Measurements from ENCODE around the gene IFNL1.
"Not testable (repeated sequence)": the region's sequence is repeated elsewhere in the genome, so short reads cannot be mapped to it uniquely, and the experiment has no call there.

IFNL1 gene

GRCh38 chr19:39270036-39270871, 26.0 kb upstream of the IFNL1 start:
- DNase-seq (ENCODE audit: low read depth): no peak

GRCh38 chr19:39273859-39274258, 22.3 kb upstream of the IFNL1 start:
- not testable (repeated sequence) for DNase-seq (ENCODE audit: low read depth)

GRCh38 chr19:39275578-39275977, 20.6 kb upstream of the IFNL1 start:
- DNase-seq (ENCODE audit: low read depth): no peak

GRCh38 chr19:39276740-39277139, 19.5 kb upstream of the IFNL1 start:
- DNase-seq (ENCODE audit: low read depth): no peak

GRCh38 chr19:39277598-39277997, 18.6 kb upstream of the IFNL1 start:
- DNase-seq (ENCODE audit: low read depth): no peak

GRCh38 chr19:39282021-39282420, 14.2 kb upstream of the IFNL1 start:
- DNase-seq (ENCODE audit: low read depth): no peak

- DNase-seq (ENCODE audit: low read depth): no peak
Measured at GRCh38 chr19:39284032-39284431, 12.2 kb upstream of the IFNL1 start.

GRCh38 chr19:39293394-39293793, 2.8 kb upstream of the IFNL1 start:
- no peak for DNase-seq (ENCODE audit: low read depth)

GRCh38 chr19:39296906-39297305, 699 bp downstream of the IFNL1 start:
- DNase-seq (ENCODE audit: low read depth): no peak

GRCh38 chr19:39297931-39298634, 1.9 kb downstream of the IFNL1 start:
- DNase-seq (ENCODE audit: low read depth): no peak

- DNase-seq (ENCODE audit: low read depth): no peak
Measured at GRCh38 chr19:39299404-39299803, 3.2 kb downstream of the IFNL1 start.

GRCh38 chr19:39299832-39300231, 3.6 kb downstream of the IFNL1 start:
- DNase-seq (ENCODE audit: low read depth): no peak

- no peak for DNase-seq (ENCODE audit: low read depth)
Measured at GRCh38 chr19:39301021-39301420, 4.8 kb downstream of the IFNL1 start.

GRCh38 chr19:39301562-39301961, 5.4 kb downstream of the IFNL1 start:
- DNase-seq (ENCODE audit: low read depth): no peak

GRCh38 chr19:39303373-39304184, 7.4 kb downstream of the IFNL1 start:
- DNase-seq (ENCODE audit: low read depth): no peak

GRCh38 chr19:39304185-39304513, 7.9 kb downstream of the IFNL1 start:
- DNase-seq (ENCODE audit: low read depth): no peak

- no peak for DNase-seq (ENCODE audit: low read depth)
Measured at GRCh38 chr19:39304701-39305571, 8.7 kb downstream of the IFNL1 start.

- no peak for DNase-seq (ENCODE audit: low read depth)
Measured at GRCh38 chr19:39306075-39306474, 9.9 kb downstream of the IFNL1 start.

GRCh38 chr19:39307046-39307821, 11.0 kb downstream of the IFNL1 start:
- DNase-seq (ENCODE audit: low read depth): no peak

- no peak for DNase-seq (ENCODE audit: low read depth)
Measured at GRCh38 chr19:39307822-39308530, 11.8 kb downstream of the IFNL1 start.
